SW 1271 (cell line): ENCODE measurements around the gene PPOX.

ENCODE experiments used
- DNase-seq, 2 experiments: peaks; one replicate each; lab custom pipeline; 2025; lab: John Stamatoyannopoulos, UW

The PPOX gene

DNA sequence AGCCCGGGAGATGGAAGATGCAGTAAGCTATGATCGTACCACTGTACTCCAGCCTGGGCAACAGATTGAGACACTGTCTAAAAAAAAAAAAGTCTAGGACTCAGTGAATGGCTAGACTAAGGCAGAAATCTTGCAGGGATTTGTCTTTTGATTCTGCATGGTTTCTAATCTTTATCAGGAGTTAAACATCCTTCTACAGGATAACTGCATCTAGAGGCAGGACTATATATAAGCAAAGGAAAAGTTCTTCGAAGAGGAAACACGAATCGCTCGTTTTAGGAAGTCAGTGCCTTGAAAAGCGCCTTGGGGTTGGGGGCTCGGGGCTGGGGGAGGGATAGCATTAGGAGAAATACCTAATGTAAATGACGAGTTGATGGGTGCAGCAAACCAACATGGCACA is 13.1 kb upstream of the PPOX start:
- no peak for DNase-seq

DNA sequence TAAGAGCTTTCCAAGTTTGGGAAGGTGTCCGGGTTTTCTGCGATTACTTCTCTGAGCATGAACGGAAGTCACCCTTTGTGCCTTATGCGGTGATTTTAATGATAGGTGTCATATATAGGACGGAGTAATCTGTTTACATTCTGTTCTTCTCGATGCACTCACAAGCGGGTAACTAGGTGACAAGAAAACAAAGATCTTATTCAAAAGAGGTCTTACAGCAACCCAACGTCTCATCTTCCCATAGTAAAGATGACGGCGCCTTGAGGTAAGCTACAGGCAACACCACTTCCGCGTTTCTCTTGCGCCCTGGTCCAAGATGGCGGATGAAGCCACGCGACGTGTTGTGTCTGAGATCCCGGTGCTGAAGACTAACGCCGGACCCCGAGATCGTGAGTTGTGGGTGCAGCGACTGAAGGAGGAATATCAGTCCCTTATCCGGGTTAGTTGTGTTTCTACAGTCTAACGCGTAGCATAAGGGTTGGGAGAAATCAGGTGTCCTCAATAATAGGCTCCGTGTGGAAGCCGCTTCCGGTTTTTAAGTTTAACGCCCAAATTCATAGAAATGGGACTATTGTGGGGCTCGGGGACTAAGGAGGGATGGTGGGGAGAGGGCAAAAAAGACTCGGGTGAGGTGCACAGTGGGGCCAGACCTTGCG is 12.4 kb upstream of the PPOX start, which contains the start of gene UFC1:
UFC1 (plus strand) TSS at position 297 of the 656 bp plus-strand sequence; CDS start at position 317, 20 bp downstream.
- DNase-seq, result peak; percentile 49 to 78

DNA sequence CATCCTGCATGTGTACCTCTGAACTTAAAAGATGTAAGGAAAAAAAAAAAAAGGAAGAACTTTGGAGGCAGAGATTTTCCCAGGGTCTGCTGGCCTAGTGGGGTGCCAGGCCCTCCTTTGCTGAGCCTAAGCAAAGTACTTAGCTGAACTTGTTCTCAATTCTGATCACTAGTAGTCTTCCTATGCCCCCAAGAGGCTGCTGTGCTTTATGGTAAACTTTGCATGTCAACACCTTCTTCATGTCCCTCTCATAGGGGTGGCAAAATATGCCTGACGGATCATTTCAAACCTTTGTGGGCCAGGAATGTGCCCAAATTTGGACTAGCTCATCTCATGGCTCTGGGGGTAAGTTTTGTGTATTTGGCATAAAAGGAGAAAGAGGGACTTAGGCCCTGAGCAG is 8.4 kb upstream of the PPOX start:
- DNase-seq, result no peak

DNA sequence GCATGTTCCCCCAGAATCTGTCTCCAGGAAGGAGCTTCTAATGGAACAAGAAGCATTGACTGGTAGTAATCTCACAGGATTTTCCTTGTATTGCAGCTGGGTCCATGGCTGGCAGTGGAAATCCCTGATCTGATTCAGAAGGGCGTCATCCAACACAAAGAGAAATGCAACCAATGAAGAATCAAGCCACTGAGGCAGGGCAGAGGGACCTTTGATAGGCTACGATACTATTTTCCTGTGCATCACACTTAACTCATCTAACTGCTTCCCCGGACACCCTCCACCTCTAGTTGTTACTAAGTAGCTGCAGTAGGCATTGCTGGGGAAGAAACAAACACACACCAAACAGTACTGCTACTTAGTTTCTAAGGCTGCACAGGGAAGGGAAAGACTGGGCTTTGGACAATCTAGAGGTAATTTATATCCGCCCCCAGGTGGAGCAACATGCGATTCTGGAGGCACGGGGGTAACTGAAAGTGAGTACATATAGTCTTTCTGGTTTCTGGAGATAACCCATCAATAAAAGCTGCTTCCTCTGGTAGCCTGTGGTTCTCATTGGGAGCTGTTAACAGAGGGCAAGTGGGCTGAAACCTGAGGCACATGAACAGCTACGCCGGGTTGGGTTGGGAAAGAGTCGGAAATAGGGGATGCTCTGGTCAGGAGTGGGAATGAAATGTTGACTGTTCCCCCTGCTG is 7.8 kb upstream of the PPOX start:
- DNase-seq, result no peak

DNA sequence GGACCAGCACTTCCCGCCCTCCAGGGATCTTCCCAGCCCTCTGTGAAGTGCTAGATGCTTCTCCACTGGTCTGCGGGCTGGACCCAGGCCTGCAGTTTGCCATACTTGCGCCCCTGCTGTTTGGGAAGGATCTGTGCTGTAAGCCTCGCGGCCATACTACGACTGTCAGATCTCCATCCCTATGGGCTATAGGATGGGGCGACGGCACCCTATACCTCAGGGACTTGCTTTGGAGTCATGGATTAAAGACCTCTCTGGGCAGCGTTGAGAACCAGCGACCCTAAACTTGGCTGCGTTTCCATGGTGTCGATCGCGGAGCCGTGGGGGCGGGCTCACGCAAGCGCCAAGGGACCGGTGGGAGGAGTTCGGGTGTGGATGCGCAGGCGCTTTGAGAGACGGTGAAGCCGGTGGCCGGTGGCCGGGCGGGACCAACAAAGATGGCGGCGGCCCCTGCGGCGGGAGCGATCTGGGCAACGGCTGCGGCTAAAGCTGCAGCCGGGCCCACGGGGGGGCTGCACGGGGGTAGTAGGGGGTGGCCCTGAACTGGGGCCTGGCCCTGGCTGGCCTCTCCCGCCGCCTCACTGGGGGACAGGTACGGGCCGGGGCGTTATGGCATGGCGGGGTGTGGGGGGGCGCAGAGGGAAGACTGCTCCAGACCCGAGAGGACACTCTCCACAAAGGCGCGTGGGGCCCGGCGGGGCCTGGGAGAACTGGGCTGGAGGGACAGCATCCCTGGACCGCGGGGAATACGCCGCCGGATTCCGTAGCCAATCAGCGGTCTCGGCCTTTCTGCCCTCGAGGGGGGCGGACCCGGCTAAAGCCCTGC is 6.9 kb upstream of the PPOX start, which contains the start of gene USP21:
USP21 (plus strand) TSS at position 414 of the 826 bp plus-strand sequence. CDS start 1,141 bp downstream, outside the sequence.
- DNase-seq, result peak; percentile 48 to 81

DNA sequence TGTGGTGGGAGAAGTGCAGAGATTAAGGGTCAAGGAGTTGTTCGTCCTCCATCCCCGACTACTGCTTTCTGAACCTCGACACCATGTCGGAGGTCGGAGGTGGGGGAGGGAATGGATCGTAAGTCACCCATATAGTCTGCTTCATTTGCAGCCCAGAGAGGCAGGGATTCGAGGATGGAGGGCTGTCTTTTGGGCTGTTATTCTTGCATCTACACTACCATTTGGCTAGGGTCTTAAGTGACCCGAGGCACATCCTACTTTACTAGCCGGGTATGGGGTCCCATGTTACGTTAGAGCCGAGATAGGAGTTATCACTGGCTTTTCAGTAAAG is 6.3 kb upstream of the PPOX start:
- DNase-seq, result no peak

DNA sequence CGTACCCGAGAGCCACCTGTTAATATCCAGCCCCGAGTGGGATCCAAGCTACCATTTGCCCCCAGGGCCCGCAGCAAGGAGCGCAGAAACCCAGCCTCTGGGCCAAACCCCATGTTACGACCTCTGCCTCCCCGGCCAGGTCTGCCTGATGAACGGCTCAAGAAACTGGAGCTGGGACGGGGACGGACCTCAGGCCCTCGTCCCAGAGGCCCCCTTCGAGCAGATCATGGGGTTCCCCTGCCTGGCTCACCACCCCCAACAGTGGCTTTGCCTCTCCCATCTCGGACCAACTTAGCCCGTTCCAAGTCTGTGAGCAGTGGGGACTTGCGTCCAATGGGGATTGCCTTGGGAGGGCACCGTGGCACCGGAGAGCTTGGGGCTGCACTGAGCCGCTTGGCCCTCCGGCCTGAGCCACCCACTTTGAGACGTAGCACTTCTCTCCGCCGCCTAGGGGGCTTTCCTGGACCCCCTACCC is 5.5 kb upstream of the PPOX start:
- DNase-seq, result no peak

DNA sequence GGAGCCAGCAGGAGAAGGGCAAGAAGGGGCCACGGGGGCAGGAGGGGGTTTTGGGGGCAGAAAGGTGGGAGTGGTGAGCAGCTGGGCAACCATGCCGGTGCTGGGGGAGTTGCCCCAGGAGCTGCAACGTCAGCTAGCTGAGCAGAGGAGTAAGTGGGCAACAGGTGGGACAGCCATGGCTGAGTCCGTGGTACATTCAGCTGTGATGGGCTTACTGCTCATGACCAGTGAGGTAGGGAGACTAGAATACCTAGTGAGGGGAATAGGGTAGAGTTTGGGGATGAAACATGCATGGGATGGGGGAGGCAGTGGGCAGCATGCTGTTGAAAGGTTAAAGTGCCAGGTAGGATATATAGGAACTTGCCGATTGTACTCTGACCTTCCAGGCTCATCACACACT is 4.6 kb upstream of the PPOX start:
- no peak for DNase-seq

DNA sequence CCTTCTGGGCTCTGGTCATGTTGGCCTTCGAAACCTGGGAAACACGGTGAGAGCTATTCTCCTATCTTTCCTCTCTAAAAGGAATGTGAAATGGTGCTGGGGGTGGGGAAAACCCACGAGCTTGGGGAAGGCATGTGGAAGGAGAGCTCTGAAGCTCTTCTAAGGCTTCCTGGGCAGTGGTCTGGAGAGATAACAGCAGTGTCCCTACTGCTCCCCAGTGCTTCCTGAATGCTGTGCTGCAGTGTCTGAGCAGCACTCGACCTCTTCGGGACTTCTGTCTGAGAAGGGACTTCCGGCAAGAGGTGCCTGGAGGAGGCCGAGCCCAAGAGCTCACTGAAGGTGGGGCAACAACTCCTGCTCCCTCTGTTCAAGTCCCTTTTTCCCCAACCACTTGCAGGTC is 4.2 kb upstream of the PPOX start:
- DNase-seq, result no peak

DNA sequence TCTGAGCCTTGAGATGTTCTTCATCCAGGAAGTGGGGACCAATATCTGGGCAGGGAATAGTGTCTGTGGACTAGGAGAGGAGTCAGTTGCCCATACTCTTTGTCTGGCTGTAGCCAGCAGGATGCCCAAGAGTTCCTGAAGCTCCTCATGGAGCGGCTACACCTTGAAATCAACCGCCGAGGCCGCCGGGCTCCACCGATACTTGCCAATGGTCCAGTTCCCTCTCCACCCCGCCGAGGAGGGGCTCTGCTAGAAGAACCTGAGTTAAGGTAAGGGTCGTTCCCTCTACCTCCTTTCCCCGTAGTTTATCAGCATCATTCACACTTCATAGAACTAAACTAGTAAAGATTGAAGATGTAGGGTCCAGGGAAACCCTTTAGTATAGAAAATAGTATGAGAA is 3.4 kb upstream of the PPOX start:
- no peak for DNase-seq

DNA sequence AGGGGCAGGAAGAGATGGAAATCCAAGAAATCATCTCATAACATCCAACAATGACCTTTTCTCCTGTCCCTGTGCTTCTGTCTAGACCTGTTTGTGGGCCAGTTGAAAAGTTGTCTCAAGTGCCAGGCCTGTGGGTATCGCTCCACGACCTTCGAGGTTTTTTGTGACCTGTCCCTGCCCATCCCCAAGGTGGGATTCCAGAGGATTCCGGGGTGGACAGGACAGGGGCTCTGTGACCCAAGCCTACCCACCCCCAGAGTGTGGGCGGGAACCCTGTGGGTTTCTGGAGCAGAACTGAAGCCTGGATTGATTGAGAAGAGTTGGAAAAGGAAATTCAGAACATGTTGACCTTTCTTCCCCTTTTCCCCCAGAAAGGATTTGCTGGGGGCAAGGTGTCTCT is 2.4 kb upstream of the PPOX start:
- DNase-seq, result no peak

DNA sequence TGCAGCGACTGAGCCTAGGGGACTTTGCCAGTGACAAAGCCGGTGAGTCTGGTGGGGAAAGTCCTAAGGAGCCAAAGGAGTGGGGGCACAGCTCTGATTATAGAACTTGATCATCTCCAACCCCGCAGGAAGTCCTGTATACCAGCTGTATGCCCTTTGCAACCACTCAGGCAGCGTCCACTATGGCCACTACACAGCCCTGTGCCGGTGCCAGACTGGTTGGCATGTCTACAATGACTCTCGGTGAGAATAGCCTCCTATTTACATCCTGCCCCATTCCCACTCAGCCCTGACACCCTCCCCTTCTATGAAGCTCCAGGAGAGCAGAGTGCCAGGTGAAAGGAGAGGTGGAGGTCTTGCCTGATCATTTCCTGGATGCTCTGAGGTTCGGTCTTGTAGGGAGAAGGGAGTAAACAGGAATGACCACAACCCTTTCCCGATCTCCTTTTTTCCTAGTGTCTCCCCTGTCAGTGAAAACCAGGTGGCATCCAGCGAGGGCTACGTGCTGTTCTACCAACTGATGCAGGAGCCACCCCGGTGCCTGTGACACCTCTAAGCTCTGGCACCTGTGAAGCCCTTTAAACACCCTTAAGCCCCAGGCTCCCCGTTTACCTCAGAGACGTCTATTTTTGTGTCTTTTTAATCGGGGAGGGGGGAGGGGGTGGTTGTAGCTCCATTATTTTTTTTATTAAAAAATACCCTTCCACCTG is 1.2 kb upstream of the PPOX start:
- no peak for DNase-seq

DNA sequence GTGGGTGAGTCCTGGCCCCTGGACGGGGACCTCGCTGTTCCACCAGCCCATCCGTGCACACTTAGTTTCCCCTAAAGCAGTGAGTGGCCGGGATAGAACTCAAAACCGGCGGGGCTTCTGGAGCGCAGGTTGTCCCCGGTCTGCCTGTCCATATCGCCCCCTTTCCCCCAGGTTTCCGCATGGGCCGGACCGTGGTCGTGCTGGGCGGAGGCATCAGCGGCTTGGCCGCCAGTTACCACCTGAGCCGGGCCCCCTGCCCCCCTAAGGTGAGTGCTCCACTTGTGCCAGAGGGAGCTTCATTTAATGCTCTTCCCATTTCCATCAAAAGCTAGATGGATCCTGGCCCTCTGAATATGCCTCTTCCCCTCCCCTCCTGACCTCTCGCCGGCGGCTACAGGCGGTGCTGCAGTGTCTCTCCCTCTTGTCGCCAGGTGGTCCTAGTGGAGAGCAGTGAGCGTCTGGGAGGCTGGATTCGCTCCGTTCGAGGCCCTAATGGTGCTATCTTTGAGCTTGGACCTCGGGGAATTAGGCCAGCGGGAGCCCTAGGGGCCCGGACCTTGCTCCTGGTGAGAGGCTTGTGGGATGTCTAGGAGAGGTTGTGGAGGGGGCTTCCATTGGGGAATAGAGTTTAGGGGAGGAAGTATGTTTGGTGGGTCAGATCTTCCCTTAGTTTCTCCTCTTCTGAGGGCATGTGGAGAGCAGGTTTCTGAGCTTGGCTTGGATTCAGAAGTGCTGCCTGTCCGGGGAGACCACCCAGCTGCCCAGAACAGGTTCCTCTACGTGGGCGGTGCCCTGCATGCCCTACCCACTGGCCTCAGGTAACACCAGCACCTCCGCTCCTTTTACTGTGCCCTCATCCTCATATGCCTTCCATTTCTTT is 683 bp downstream of the PPOX start:
- no peak for DNase-seq

DNA sequence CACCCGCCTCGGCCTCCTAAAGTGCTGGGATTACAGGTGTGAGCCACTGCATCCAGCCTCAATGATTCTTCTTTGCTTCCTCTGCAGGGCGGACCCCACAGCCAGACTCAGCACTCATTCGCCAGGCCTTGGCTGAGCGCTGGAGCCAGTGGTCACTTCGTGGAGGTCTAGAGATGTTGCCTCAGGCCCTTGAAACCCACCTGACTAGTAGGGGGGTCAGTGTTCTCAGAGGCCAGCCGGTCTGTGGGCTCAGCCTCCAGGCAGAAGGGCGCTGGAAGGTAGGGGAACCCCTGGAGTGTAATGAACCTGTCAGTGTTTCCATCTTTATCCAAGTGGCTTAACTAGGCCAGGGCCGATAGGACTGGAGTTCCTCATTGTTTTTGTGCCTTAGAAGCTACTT is 2.7 kb downstream of the PPOX start:
- no peak for DNase-seq

DNA sequence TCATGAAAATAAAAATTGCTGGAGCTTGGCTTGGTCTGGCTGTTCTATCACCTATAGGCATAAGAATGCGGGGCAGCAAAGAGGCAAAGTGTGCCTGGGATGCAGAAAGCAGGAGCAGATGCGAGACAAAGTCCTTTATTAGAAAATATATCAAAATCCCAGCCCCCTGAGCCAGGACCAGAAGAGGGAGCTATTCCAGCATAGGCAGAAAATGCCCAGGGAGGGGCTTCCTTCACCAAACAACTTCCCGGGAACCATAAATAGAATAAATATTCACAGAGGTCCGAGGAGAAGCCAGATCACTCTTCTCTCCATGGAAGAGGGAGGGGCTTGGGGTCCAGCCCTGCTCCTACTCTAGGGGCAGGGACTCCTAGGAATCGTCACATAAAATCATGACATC is 5.0 kb downstream of the PPOX start:
- DNase-seq, result no peak

DNA sequence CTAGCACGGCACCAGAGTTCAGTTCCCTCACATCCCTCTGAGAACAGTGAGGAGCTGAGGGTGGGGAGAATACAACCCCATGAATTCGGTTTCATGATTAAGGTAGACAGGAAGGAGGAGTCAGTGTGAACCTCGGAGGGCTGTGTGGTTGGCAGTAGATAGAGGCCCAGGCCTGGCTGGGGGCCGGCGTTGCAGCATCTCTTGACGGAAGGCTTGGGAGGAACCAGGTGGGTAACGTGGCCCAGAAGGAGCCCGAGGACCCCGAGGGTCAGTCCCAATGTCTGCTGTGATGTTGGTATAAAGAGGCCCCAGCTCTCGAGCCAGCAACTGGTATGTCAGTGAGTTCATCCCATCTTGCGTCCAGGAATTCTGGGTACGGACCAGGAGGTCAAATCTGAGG is 5.5 kb downstream of the PPOX start:
- DNase-seq, result no peak

DNA sequence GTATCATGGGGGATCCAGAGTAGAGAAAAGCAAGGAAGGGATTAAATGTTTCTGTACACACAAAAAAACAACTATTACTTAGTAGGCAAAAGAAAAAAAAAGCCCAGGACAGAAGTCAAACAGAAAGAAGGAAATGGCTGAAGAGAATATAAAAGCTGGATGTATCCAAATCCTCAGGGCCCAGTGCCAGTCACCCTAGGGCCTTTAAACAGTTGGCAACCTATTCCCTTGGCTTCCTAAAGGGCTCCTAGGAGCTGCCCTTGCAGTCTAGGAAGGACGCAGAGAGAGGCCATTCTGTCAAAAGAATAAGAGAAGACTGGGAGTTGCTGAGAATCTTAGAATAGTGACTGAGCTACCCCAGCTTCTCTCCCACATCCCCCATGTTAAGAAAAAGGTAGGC is 6.1 kb downstream of the PPOX start:
- no peak for DNase-seq

DNA sequence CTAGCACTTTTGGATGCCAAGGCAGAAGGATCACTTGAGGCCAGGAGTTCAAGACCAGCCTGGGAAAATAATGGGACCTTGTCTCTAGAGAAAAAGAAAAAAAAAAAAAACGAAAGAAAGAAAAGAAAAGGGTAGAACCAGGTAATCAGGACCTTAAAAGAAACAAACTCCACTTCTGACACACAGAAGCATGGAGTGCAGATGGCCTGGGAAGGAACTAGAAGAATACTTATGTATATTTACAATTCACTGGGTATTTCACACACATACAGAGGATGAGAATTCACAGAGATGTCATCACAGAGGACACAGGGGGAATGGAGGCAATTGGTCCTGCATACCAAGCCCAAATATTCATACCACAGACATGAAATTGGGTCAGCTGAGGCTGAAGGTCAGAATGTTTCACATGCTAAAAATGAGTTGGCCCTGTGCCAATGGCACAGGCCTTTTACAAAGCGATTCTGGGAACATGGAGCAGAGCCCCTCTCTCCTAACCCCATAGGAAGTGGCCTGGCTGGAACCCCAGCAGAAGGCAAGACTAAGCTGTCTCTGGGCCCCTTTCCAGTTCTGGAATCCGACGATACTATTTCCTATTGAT is 6.7 kb downstream of the PPOX start:
- no peak for DNase-seq

DNA sequence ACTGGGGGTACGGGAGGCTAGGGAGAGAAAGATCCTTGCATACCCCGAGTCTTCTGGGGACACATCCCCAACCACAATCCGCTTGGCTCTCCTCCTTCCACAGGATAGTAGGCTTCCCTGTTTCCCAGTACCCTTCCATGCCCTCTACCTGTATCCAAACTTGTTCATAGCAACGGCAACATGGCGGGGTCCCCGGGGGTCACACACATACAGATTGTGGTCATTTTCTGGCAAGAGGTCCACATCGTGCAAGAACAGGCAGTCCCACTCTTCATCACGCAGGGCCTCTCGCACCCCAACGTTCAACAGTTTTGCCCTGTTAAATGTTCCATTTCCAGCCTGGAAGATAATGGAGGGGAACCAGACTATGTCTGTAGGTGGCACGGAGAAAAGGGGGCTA is 7.5 kb downstream of the PPOX start:
- DNase-seq, result no peak

DNA sequence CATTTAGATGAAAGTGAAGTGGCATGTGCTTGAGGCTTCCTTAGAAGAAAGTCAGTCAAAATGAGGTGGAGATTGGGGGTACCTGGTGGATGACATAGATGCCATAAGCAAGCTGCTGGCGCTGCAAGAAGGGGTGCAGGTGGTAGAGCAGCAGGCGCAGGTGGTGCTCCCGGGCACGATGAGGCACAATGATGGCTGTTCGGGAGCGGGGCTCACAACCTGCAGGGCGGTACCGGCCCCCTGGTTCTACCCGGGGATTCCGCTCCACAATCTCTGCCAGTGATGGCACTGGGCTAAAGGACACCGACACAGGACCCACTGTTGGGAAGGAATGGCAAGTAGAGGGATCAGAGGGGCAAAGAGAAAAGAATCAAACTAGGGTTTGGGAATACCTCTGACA is 8.7 kb downstream of the PPOX start:
- DNase-seq, result no peak
